ENCODE results near the gene NELFA.

Gene NELFA

GRCh38 chr4:1978226-1978625 lies 30.5 kb downstream of the NELFA start:
- TF ChIP-seq CTCF (IDR thresholded peaks at IDR 0.05; ENCODE audit: low read depth, low read length, missing control alignments) = no peak
- in situ Hi-C loops (cut with HindIII; ENCODE audit: low pct_ligation_motif_present, low sequenced_read_pairs) = no loop called here
- Histone ChIP-seq H3K36me3 (replicated peaks) (peaks cover 43% of the 10 kb centered on the region), H3K27me3 (replicated peaks) (no peaks in the 10 kb centered on the region), H3K27ac (no peak overlapping the region), H3K4me3 (ENCODE audit: low read depth, low read length) (no peak overlapping the region)
- no peak for DNase-seq

GRCh38 chr4:1976416-1977352 lies 32.1 kb downstream of the NELFA start:
- Histone ChIP-seq H3K4me3 (ENCODE audit: low read depth, low read length) (no peak overlapping the region), H3K27ac (no peak overlapping the region), H3K27me3 (replicated peaks) (no peaks in the 10 kb centered on the region), H3K36me3 (replicated peaks) (peaks cover 34% of the 10 kb centered on the region)
- in situ Hi-C loops (cut with HindIII; ENCODE audit: low pct_ligation_motif_present, low sequenced_read_pairs) = no loop called here
- no peak for DNase-seq
- TF ChIP-seq CTCF (IDR thresholded peaks at IDR 0.05; ENCODE audit: low read depth, low read length, missing control alignments) = no peak

- in situ Hi-C loops (cut with HindIII; ENCODE audit: low pct_ligation_motif_present, low sequenced_read_pairs) = no loop called here
Measured at GRCh38 chr4:1975880-1976279, 32.9 kb downstream of the NELFA start.

GRCh38 chr4:1975391-1975801 lies 33.4 kb downstream of the NELFA start:
- DNase-seq = no peak
- no peak overlapping the region for H3K4me3 ChIP-seq (ENCODE audit: low read depth, low read length)
- peaks cover 28% of the 10 kb centered on the region for H3K36me3 ChIP-seq (replicated peaks)
- no peak for TF ChIP-seq CTCF (IDR thresholded peaks at IDR 0.05; ENCODE audit: low read depth, low read length, missing control alignments)
- in situ Hi-C loops (cut with HindIII; ENCODE audit: low pct_ligation_motif_present, low sequenced_read_pairs) = no loop called here
- no peak overlapping the region for H3K27ac ChIP-seq
- H3K27me3 ChIP-seq (replicated peaks) = no peaks in the 10 kb centered on the region

More at GRCh38 chr4:1975880-1976279, 32.9 kb downstream of the NELFA start:
- no peak overlapping the region for H3K4me3 ChIP-seq (ENCODE audit: low read depth, low read length)
- no peak for TF ChIP-seq CTCF (IDR thresholded peaks at IDR 0.05; ENCODE audit: low read depth, low read length, missing control alignments)
- no peak overlapping the region for H3K27ac ChIP-seq
- no peak for DNase-seq
- peaks cover 30% of the 10 kb centered on the region for H3K36me3 ChIP-seq (replicated peaks)
- H3K27me3 ChIP-seq (replicated peaks) = no peaks in the 10 kb centered on the region

GRCh38 chr4:1974840-1975239 lies 33.9 kb downstream of the NELFA start:
- H3K27me3 ChIP-seq (replicated peaks) = no peaks in the 10 kb centered on the region
- in situ Hi-C loops (cut with HindIII; ENCODE audit: low pct_ligation_motif_present, low sequenced_read_pairs) = no loop called here
- no peak overlapping the region for H3K27ac ChIP-seq
- DNase-seq = no peak
- H3K4me3 ChIP-seq (ENCODE audit: low read depth, low read length) = no peak overlapping the region
- H3K36me3 ChIP-seq (replicated peaks) = peaks cover 24% of the 10 kb centered on the region
- TF ChIP-seq CTCF (IDR thresholded peaks at IDR 0.05; ENCODE audit: low read depth, low read length, missing control alignments) = no peak

All from brain microvascular endothelial cell (primary cell).